GM12878 (cell line): ENCODE measurements around the gene ACTL7A.

Experiments used
- BCL11A ChIP-seq: IDR thresholded peaks from 2 replicates; pipeline ENCODE4 v1.6.1; 2011; ENCODE audit warnings: low read depth, low read length
- E2F4 ChIP-seq: IDR thresholded peaks from 2 replicates; pipeline ENCODE4 v1.6.1; 2012; ENCODE audit warnings: low read depth, low read length, improper control_type of control experiment
- POLR2A ChIP-seq: IDR thresholded peaks from 2 replicates; pipeline ENCODE4 v1.6.1; 2011; ENCODE audit warnings: low read depth, mild to moderate bottlenecking, low read length
- POLR2AphosphoS2 ChIP-seq: IDR thresholded peaks from 2 replicates; pipeline ENCODE4 v1.6.1; 2011; ENCODE audit warnings: low read depth, mild to moderate bottlenecking, low read length, improper control_type of control experiment, moderate library complexity
- POLR2AphosphoS5 ChIP-seq: IDR thresholded peaks from 2 replicates; pipeline ENCODE4 v1.6.1; 2011; ENCODE audit warnings: mild to moderate bottlenecking, low read length, inconsistent platforms
- RB1 ChIP-seq: fragments of 450-650 bp; formaldehyde crosslinking; IDR thresholded peaks from 2 replicates; pipeline ENCODE4 v1.6.1; 2017; ENCODE audit warnings: mild to moderate bottlenecking, borderline replicate concordance
- SRF ChIP-seq, 2 experiments: IDR thresholded peaks; 2 replicates each; pipeline ENCODE4 v1.6.1; 2011; ENCODE audit warnings: low read depth in 2 of 2, low read length in 2 of 2, mild to moderate bottlenecking in 1 of 2, moderate library complexity in 1 of 2
- SUZ12 ChIP-seq: fragments of 200-600 bp; sonication (generic); IDR thresholded peaks from one replicate; pipeline ENCODE4 v1.6.1; 2018; ENCODE audit warnings: antibody characterized with exemption, mild to moderate bottlenecking; ENCODE audit not compliant: unreplicated experiment
- TAF1 ChIP-seq: IDR thresholded peaks from 2 replicates; pipeline ENCODE4 v1.6.1; 2011; ENCODE audit warnings: mild to moderate bottlenecking, low read depth, low read length, borderline replicate concordance
- TCF7 ChIP-seq: IDR thresholded peaks from 2 replicates; pipeline ENCODE4 v1.6.1; 2014; ENCODE audit warnings: antibody characterized with exemption, borderline replicate concordance
- USF1 ChIP-seq: IDR thresholded peaks from 2 replicates; pipeline ENCODE4 v1.6.1; 2011; ENCODE audit warnings: borderline replicate concordance, low read depth, mild to moderate bottlenecking, moderate library complexity, mixed read lengths, low read length; ENCODE audit not compliant: insufficient read depth; ENCODE audit errors: extremely low read length
- YBX1 ChIP-seq: fragments of 450-650 bp; IDR thresholded peaks from 2 replicates; pipeline ENCODE4 v1.6.1; 2016; ENCODE audit warnings: antibody characterized with exemption
- ZBED1 ChIP-seq: IDR thresholded peaks from 2 replicates; pipeline ENCODE4 v1.6.1; 2016; ENCODE audit warnings: borderline replicate concordance
- TF ChIP-seq, protein P1 (sequence below), 3 experiments: IDR thresholded peaks in 2 of 3; conservative IDR thresholded peaks in 1 of 3; 2 replicates each; pipeline ENCODE4 v1.5.1; 2011; ENCODE audit warnings: low read depth in 3 of 3, low read length in 3 of 3, mild to moderate bottlenecking in 3 of 3, control low read depth in 2 of 3, moderate library complexity in 2 of 3, inconsistent platforms in 1 of 3, mixed read lengths in 1 of 3; ENCODE audit not compliant: control insufficient read depth in 2 of 3, insufficient read depth in 1 of 3; ENCODE audit errors: extremely low read depth in 1 of 3

DNA sequence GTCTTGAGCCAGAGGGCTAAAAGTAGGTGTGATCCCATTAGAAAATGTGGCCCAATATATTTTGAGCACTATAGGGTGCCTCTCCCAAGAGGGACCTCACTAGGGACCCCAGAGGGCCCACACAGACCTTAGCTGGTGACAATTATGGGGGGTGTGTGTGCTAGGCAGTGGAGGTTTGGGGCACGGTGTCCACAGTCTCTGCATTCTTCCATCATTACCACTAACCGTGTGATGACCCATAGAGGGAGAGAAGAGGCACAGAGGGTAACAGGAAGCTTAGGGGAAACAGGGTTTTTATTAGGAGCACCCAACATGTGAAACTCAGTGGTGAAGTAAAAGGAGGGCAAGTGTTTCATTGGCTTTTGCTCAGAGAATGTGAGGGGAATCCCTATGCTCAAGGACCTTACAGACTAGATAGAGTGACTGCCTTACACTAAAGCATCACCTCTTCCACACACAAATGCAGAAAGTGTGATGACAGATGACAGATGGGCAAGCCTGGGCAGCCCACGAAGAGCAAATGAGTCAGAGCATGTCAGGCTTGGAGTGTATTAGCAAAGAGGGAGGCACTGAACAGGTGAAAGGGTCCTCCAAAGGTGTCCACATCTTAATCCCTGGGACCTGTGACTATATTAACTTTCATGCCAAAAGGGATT lies 2.5 kb upstream of the ACTL7A start:
- no peak for TF ChIP-seq POLR2A
- TF ChIP-seq TAF1 = no peak
- TF ChIP-seq, protein P1, sequence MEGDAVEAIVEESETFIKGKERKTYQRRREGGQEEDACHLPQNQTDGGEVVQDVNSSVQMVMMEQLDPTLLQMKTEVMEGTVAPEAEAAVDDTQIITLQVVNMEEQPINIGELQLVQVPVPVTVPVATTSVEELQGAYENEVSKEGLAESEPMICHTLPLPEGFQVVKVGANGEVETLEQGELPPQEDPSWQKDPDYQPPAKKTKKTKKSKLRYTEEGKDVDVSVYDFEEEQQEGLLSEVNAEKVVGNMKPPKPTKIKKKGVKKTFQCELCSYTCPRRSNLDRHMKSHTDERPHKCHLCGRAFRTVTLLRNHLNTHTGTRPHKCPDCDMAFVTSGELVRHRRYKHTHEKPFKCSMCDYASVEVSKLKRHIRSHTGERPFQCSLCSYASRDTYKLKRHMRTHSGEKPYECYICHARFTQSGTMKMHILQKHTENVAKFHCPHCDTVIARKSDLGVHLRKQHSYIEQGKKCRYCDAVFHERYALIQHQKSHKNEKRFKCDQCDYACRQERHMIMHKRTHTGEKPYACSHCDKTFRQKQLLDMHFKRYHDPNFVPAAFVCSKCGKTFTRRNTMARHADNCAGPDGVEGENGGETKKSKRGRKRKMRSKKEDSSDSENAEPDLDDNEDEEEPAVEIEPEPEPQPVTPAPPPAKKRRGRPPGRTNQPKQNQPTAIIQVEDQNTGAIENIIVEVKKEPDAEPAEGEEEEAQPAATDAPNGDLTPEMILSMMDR (IDR thresholded peaks at IDR 0.05 in 2 of 3, conservative IDR thresholded peaks at IDR 0.05 in 1 of 3; ENCODE audit: control insufficient read depth in 2 of 3, extremely low read depth in 1 of 3, insufficient read depth in 1 of 3, low read depth in 3 of 3, low read length in 3 of 3) = no peak
- no peak for TF ChIP-seq RB1
- no peak for TF ChIP-seq YBX1
- no peak for TF ChIP-seq SRF (IDR thresholded peaks at IDR 0.05; ENCODE audit: low read depth in 2 of 2, low read length in 2 of 2)
- no peak for TF ChIP-seq TCF7
- TF ChIP-seq BCL11A = no peak
- no peak for TF ChIP-seq E2F4
- TF ChIP-seq POLR2AphosphoS2 = no peak
- no peak for TF ChIP-seq USF1
- no peak for TF ChIP-seq SUZ12
- TF ChIP-seq ZBED1 = no peak
- no peak for TF ChIP-seq POLR2AphosphoS5
